Kidney (tissue), 14 donors: ENCODE results near the gene PLXNA2. TPM values are rescaled to one million over a fixed set of nuclear protein-coding genes. Genes with fewer than 3 reads are reported as not detected.
A peak's percentile ranks its signal among the peaks of the same experiment; 100 is the strongest.

Experiments
- DNase-seq, 5 donors: peaks; one replicate each; pipeline ENCODE4 v3.0.0-alpha.2; 2013 to 2020
- FAIRE-seq: peaks from 2 replicates; lab custom pipeline; 2012; peaks lifted over from hg19 to GRCh38; lab: Jason Lieb, UNC
- H3K27ac ChIP-seq, 2 donors: one replicate each; pipeline ENCODE4 v1.7.0; 2013; ENCODE audit warnings: low read depth in 2 of 2, low read length in 2 of 2, inconsistent platforms in 1 of 2
- H3K27me3 ChIP-seq: one replicate; pipeline ENCODE4 v1.7.1; 2013; ENCODE audit warnings: low read length, inconsistent platforms; ENCODE audit not compliant: control insufficient read depth, insufficient read depth
- H3K36me3 ChIP-seq, 3 donors: one replicate each; pipeline versions ENCODE4 v1.7.0 to v1.7.1; 2013; ENCODE audit warnings: low read length in 3 of 3, control low read depth in 1 of 3, inconsistent platforms in 1 of 3; ENCODE audit not compliant: insufficient read depth in 3 of 3, control insufficient read depth in 2 of 3
- H3K4me1 ChIP-seq, 3 donors: one replicate each; pipeline versions ENCODE4 v1.7.0 to v1.7.1; 2013; ENCODE audit warnings: low read length in 3 of 3, inconsistent platforms in 1 of 3, low read depth in 1 of 3; ENCODE audit not compliant: control insufficient read depth in 2 of 3, insufficient read depth in 2 of 3
- H3K4me3 ChIP-seq, 3 donors: one replicate each; pipeline versions ENCODE4 v1.7.0 to v1.8.1; 2013; ENCODE audit warnings: low read length in 3 of 3, control low read depth in 1 of 3, inconsistent platforms in 1 of 3
- H3K9ac ChIP-seq, 3 donors: one replicate each; pipeline versions ENCODE4 v1.7.0 to v1.7.1; 2013; ENCODE audit warnings: low read length in 3 of 3, control low read depth in 1 of 3, inconsistent platforms in 1 of 3
- H3K9me3 ChIP-seq, 3 donors: one replicate each; pipeline versions ENCODE4 v1.7.0 to v1.7.1; 2013; ENCODE audit warnings: low read length in 3 of 3, control low read depth in 1 of 3, inconsistent platforms in 1 of 3; ENCODE audit not compliant: control insufficient read depth in 2 of 3, insufficient read depth in 1 of 3
- intact Hi-C: fragments of 100-400 bp; cut with DNase I; formaldehyde crosslinking; loops from one replicate; pipeline ENCODE4 v1.11.1; 2022
- polyA plus RNA-seq: library from polyadenylated mRNA; stranded (reverse); fragments of 350-450 nt; fragmentation: Illumina TruSeq; extraction: RNeasy Lipid Tissue Mini Kit (QIAGEN cat#74804); gene quantifications from one replicate; pipeline ENCODE4 v1.2.3, GENCODE V29; 2014; ENCODE audit warnings: low read depth, low replicate concordance; ENCODE audit not compliant: insufficient read depth
- total RNA-seq: library from RNA; stranded (reverse); fragmentation: NEBNext Ultra II Directional; extraction: Animal tissue kit (Norgen Biotek cat#: 25700); gene quantifications from one replicate; pipeline ENCODE4 v1.2.1, GENCODE V29; 2021
- TF ChIP-seq, protein P1 (sequence below): IDR thresholded peaks from 3 replicates; pipeline ENCODE4 v1.5.1; 2012; ENCODE audit warnings: mild to moderate bottlenecking, moderate library complexity, borderline replicate concordance; ENCODE audit not compliant: insufficient read depth; ENCODE audit errors: extremely low read depth
- donor health status: control.
- donor health status: control.
- donor health status: control.
- donor health status: control.
- donor health status: control.
- donor health status: DM: yes; HTN: yes; CAD: no.
- donor health status: Normal renal cell carcinoma (clear cell type).

PLXNA2 gene
- total and polyA plus RNA-seq, 2 donors from 2014 or later = 2.4 to 27.9 TPM

DNA sequence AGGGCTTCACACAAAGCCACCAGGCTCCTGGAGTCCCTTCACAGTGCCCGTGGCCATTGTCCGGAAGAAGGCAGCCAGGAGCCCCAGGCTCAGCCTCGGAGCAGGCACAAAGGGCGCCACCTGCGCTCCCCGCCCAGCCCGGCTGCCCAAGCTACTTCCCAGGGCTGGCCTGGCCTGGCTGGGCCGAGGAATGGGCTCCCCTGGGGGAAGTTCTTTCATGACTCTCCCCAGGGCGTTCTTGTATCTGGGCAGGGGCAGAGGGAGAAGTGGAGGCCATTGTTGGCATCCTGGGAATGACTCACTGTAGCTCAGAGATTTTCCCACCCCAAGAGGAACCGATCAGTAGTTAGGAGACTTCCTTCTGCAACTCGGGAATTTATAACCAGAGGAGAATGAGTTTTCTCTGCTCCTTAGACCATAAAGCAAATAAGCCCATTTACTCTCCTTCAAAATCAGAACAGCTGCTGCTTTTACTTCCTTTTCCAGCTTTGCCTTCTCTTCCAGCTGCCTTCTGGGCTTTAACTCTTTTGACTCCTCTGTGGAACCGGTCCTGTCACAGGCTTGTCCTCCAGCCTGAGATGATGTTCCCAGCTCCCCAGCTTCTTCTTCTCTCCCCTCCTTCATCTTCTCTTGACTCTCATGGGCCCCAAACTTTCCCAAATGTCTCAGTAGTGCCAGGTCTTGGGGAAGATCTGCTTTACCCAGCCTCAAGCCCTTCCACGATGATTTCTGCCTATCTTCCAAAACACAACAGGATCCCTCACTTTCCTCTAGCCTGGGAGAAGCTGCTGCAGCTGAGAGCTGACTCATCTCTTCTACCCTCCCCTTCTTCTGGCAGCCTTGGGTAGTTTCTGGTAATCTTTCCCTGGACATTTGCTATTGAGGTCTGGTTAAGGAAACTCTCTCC lies 214.6 kb downstream of the PLXNA2 start:
- Histone ChIP-seq H3K36me3 (peaks cover 0 to 16% (median 14%) of the 10 kb centered on the region in 3 donors), H3K4me1 (peaks cover 0 to 5% (median 2%) of the 10 kb centered on the region in 3 donors), H3K27me3 (no peaks in the 10 kb centered on the region), H3K9ac (no peak overlapping the region), H3K4me3 (no peak overlapping the region), H3K9me3 (no peaks in the 10 kb centered on the region), H3K27ac (peak overlapping the region in 1 of 2 donors; percentile 51)
- TF ChIP-seq, protein P1, sequence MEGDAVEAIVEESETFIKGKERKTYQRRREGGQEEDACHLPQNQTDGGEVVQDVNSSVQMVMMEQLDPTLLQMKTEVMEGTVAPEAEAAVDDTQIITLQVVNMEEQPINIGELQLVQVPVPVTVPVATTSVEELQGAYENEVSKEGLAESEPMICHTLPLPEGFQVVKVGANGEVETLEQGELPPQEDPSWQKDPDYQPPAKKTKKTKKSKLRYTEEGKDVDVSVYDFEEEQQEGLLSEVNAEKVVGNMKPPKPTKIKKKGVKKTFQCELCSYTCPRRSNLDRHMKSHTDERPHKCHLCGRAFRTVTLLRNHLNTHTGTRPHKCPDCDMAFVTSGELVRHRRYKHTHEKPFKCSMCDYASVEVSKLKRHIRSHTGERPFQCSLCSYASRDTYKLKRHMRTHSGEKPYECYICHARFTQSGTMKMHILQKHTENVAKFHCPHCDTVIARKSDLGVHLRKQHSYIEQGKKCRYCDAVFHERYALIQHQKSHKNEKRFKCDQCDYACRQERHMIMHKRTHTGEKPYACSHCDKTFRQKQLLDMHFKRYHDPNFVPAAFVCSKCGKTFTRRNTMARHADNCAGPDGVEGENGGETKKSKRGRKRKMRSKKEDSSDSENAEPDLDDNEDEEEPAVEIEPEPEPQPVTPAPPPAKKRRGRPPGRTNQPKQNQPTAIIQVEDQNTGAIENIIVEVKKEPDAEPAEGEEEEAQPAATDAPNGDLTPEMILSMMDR = no peak
- DNase-seq (peak in 3 of 5 donors; percentile 17 to 75 (median 69)), FAIRE-seq (no peak)
- intact Hi-C loops = loop anchor here (10.0 kb wide), 1 partner anchor 215 kb away; the partner anchor contains the start of gene PLXNA2

DNA sequence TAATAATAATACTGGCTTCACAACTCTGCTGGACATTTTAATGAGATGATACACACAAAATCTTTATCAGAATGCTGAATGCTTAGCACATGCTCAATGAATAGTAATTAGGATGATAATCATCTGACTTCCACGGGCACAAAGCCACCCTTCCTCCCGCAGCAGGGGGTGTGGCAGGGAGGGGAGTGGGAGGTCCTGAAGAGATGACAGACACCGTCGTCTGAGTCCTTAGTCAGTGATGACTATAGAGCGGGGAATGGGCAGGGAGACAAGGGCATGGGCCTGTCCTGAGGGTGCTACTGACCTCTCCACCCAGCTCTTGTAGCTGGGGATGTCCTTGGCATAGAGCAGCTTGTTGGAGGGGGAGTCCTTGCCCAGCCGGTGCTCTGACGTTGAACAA lies 215.7 kb downstream of the PLXNA2 start:
- H3K4me1 ChIP-seq = peaks cover 0 to 5% (median 2%) of the 10 kb centered on the region in 3 donors
- peak in 1 of 5 donors; percentile 59 for DNase-seq
- intact Hi-C loops = loop anchor here (10.0 kb wide), 1 partner anchor 216 kb away; the partner anchor contains the start of gene PLXNA2
- no peak overlapping the region for H3K4me3 ChIP-seq
- peaks cover 0 to 9% (median 9%) of the 10 kb centered on the region in 3 donors for H3K36me3 ChIP-seq
- peak overlapping the region in 1 of 2 donors; percentile 51 for H3K27ac ChIP-seq
- H3K9me3 ChIP-seq = no peaks in the 10 kb centered on the region
- TF ChIP-seq, protein P1 = no peak
- H3K9ac ChIP-seq = no peak overlapping the region
- no peaks in the 10 kb centered on the region for H3K27me3 ChIP-seq
- FAIRE-seq = no peak

DNA sequence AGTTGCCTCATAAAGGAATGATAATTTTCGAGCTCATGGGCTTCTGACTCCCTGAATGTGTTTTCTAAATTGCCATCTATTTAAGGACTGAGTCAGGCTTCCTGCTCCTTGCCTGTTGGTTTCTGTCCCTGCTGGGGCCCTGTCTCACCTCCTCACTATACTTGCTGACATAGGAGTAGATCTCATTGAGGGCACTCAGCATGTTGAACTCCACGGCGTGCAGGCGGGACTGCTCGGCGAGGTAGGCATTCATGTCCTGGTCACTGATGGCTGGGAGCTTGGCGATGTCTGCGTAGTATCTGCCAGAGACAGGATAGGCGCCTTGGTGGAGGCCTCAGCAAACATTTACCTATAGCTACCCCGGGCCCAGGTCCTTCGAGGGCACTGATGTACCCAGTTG lies 216.3 kb downstream of the PLXNA2 start:
- H3K9me3 ChIP-seq = no peaks in the 10 kb centered on the region
- peaks cover 0 to 9% (median 6%) of the 10 kb centered on the region in 3 donors for H3K36me3 ChIP-seq
- no peak overlapping the region for H3K27ac ChIP-seq
- peaks cover 0 to 5% (median 2%) of the 10 kb centered on the region in 3 donors for H3K4me1 ChIP-seq
- no peak overlapping the region for H3K4me3 ChIP-seq
- intact Hi-C loops = loop anchor here (10.0 kb wide), 1 partner anchor 217 kb away; the partner anchor contains the start of gene PLXNA2
- no peaks in the 10 kb centered on the region for H3K27me3 ChIP-seq
- TF ChIP-seq, protein P1 = no peak
- no peak for FAIRE-seq
- H3K9ac ChIP-seq = no peak overlapping the region
- peak in 1 of 5 donors; percentile 43 for DNase-seq
